ENCODE results near the gene TMEM269.

Gene TMEM269

DNA sequence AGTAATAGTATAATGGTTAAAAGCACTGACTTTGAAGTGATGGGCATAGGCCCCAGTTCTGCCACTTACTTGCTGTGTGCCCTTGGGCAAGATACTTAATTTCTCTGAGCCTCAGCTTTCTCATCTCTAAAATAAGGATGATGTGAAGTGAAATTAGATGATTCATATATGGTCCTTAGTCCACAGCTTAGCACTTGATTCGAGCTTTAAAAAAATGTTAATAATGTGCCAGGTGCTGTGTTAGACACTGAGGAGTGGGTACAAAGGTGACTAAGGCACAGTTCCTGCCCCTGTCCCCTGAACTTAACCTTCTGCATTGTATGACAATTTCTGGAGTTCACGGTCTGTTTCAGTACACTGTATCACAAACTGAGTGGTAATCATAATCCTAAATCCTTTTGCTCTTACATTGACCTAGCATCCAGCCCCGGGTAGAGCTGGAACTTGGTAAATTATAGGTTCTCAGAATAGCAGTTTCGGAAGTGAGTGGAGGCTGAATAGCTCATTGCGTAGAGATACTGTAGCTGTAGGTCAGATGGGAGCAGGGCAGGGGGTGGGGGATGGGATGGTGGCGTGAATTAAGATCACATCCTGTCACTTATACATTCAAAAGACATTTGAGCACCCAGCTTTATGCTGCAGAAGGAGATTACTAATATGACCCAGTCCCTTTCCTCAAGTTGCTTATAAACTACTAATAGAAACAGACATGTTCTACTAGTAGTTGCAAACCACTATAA is 63.1 kb downstream of the TMEM269 start:
- no peak overlapping the region for H3K27ac ChIP-seq (replicated peaks)

DNA sequence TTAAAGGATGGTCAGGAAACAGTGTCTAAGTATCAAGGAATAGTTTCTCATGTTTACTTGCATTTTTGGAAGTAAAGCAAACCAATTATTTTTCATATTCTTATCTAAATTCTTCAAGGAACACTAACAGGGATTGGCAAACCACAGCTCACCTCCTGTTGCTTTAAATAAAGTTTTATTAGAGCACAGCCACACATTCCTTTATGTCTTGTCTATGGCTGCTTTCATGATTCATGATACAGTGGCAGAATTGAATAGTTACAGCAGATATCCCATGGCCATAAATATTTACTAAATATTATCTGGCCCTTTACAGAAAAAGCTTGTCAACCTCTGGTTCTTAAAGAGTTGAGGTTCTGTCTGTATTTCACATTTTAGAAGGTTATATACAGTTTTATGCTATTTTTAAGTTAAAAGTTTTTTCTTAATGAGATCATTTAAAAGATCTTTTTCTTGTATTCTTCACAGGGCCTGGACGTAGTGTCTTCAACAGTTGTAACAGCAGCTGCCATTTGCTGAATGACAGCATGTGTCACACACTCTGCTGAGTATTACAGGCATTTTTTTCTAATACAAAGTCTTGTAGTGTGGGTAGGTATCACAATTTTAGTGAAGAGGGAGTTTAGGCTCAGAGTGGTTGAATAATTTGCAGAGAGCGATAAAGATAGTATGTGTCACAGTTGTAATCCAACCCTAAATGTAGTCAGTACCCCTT is 64.2 kb downstream of the TMEM269 start:
- TF ChIP-seq, protein P1, sequence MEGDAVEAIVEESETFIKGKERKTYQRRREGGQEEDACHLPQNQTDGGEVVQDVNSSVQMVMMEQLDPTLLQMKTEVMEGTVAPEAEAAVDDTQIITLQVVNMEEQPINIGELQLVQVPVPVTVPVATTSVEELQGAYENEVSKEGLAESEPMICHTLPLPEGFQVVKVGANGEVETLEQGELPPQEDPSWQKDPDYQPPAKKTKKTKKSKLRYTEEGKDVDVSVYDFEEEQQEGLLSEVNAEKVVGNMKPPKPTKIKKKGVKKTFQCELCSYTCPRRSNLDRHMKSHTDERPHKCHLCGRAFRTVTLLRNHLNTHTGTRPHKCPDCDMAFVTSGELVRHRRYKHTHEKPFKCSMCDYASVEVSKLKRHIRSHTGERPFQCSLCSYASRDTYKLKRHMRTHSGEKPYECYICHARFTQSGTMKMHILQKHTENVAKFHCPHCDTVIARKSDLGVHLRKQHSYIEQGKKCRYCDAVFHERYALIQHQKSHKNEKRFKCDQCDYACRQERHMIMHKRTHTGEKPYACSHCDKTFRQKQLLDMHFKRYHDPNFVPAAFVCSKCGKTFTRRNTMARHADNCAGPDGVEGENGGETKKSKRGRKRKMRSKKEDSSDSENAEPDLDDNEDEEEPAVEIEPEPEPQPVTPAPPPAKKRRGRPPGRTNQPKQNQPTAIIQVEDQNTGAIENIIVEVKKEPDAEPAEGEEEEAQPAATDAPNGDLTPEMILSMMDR (IDR thresholded peaks at IDR 0.05; ENCODE audit: insufficient read depth, low read length): no peak
- TF ChIP-seq, protein P2, sequence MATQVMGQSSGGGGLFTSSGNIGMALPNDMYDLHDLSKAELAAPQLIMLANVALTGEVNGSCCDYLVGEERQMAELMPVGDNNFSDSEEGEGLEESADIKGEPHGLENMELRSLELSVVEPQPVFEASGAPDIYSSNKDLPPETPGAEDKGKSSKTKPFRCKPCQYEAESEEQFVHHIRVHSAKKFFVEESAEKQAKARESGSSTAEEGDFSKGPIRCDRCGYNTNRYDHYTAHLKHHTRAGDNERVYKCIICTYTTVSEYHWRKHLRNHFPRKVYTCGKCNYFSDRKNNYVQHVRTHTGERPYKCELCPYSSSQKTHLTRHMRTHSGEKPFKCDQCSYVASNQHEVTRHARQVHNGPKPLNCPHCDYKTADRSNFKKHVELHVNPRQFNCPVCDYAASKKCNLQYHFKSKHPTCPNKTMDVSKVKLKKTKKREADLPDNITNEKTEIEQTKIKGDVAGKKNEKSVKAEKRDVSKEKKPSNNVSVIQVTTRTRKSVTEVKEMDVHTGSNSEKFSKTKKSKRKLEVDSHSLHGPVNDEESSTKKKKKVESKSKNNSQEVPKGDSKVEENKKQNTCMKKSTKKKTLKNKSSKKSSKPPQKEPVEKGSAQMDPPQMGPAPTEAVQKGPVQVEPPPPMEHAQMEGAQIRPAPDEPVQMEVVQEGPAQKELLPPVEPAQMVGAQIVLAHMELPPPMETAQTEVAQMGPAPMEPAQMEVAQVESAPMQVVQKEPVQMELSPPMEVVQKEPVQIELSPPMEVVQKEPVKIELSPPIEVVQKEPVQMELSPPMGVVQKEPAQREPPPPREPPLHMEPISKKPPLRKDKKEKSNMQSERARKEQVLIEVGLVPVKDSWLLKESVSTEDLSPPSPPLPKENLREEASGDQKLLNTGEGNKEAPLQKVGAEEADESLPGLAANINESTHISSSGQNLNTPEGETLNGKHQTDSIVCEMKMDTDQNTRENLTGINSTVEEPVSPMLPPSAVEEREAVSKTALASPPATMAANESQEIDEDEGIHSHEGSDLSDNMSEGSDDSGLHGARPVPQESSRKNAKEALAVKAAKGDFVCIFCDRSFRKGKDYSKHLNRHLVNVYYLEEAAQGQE (IDR thresholded peaks at IDR 0.05; ENCODE audit: insufficient replicate concordance, low read depth): no peak
- TF ChIP-seq POLR2AphosphoS5 (IDR thresholded peaks at IDR 0.05; ENCODE audit: low read depth) (no peak), SPI1 (IDR thresholded peaks at IDR 0.05; ENCODE audit: borderline replicate concordance, low read depth) (no peak), GABPA (IDR thresholded peaks at IDR 0.05; ENCODE audit: low read depth) (no peak)
- H3K4me3 ChIP-seq (replicated peaks; ENCODE audit: insufficient read depth, low read length): no peak overlapping the region

More for the DNA sequence above, 63.1 kb downstream of the TMEM269 start:
- no peak for DNase-seq (ENCODE audit: low read depth in 1 of 2, low spot score in 1 of 2)
- H3K27me3 ChIP-seq (ENCODE audit: insufficient read depth, poor library complexity, severe bottlenecking): no peaks in the 10 kb centered on the region
- no peak overlapping the region for H3K4me3 ChIP-seq (replicated peaks; ENCODE audit: insufficient read depth, low read length)
- TF ChIP-seq SPI1 (IDR thresholded peaks at IDR 0.05; ENCODE audit: borderline replicate concordance, low read depth): no peak
- TF ChIP-seq GABPA (IDR thresholded peaks at IDR 0.05; ENCODE audit: low read depth): no peak
- TF ChIP-seq, protein P2 (IDR thresholded peaks at IDR 0.05; ENCODE audit: insufficient replicate concordance, low read depth): no peak
- TF ChIP-seq POLR2AphosphoS5 (IDR thresholded peaks at IDR 0.05; ENCODE audit: low read depth): no peak
- TF ChIP-seq, protein P1 (IDR thresholded peaks at IDR 0.05; ENCODE audit: insufficient read depth, low read length): no peak

DNA sequence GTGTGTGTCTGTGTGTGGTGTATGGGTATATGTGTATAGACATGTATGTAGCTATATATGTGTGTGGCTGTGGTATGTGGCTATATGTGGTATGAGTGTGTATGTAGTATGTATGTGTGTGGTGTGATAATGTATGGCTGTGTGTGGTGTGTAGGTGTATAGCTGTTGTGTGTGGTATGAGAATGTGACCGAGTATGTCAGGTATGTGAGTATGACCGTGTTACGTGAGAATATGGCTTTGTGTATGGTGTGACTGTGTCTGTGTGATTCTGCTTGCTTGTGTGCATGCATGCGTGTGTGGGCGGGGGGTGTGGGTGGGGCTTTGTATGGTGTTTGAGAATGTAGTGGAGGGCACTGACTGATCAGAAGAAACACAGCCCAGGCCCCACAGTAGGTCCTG is 65.2 kb downstream of the TMEM269 start:
- H3K27me3 ChIP-seq (ENCODE audit: insufficient read depth, poor library complexity, severe bottlenecking): no peaks in the 10 kb centered on the region
- TF ChIP-seq, protein P2 (IDR thresholded peaks at IDR 0.05; ENCODE audit: insufficient replicate concordance, low read depth): no peak
- no peak for TF ChIP-seq POLR2AphosphoS5 (IDR thresholded peaks at IDR 0.05; ENCODE audit: low read depth)
- no peak for TF ChIP-seq SPI1 (IDR thresholded peaks at IDR 0.05; ENCODE audit: borderline replicate concordance, low read depth)
- no peak for TF ChIP-seq GABPA (IDR thresholded peaks at IDR 0.05; ENCODE audit: low read depth)
- no peak overlapping the region for H3K4me3 ChIP-seq (replicated peaks; ENCODE audit: insufficient read depth, low read length)
- no peak for DNase-seq (ENCODE audit: low read depth in 1 of 2, low spot score in 1 of 2)
- H3K27ac ChIP-seq (replicated peaks): no peak overlapping the region

More for the DNA sequence above, 64.2 kb downstream of the TMEM269 start:
- no peak overlapping the region for H3K27ac ChIP-seq (replicated peaks)
- DNase-seq (ENCODE audit: low read depth in 1 of 2, low spot score in 1 of 2): no peak
- H3K27me3 ChIP-seq (ENCODE audit: insufficient read depth, poor library complexity, severe bottlenecking): no peaks in the 10 kb centered on the region
